ENCODE data around the gene DENND6A.

DENND6A gene

GRCh38 chr3:57727106-57727505 is 34.2 kb upstream of the DENND6A start:
- Histone ChIP-seq H3F3A (ENCODE audit: insufficient read depth) (no peaks in the 10 kb centered on the region), H3K9ac (ENCODE audit: low read length) (no peak overlapping the region), H3K4me2 (ENCODE audit: low read depth, low read length, poor library complexity, severe bottlenecking) (no peak overlapping the region), H3K9me2 (replicated peaks; ENCODE audit: insufficient read depth, low read length) (no peaks in the 10 kb centered on the region), H3K9me3 (ENCODE audit: insufficient read depth, low read length) (no peaks in the 10 kb centered on the region), H2AFZ (ENCODE audit: low read depth, low read length, severe bottlenecking) (no peak overlapping the region), H3K79me2 (ENCODE audit: insufficient read depth, low read length) (no peaks in the 10 kb centered on the region), H3K27ac (ENCODE audit: low read depth, low read length) (no peak overlapping the region), H3K27me3 (ENCODE audit: low read length) (no peaks in the 10 kb centered on the region), H3K4me3 (ENCODE audit: insufficient read depth, low read length, poor library complexity, severe bottlenecking) (no peak overlapping the region), H4K20me1 (ENCODE audit: low read depth, low read length) (no peaks in the 10 kb centered on the region), H3K36me3 (ENCODE audit: low read length) (no peaks in the 10 kb centered on the region)
- no peak for TF ChIP-seq EZH2phosphoT487 (conservative IDR thresholded peaks at IDR 0.05; ENCODE audit: low read length)
- TF ChIP-seq CTCF (IDR thresholded peaks at IDR 0.05; ENCODE audit: insufficient read depth, low read length, poor library complexity, severe bottlenecking): no peak

DNA sequence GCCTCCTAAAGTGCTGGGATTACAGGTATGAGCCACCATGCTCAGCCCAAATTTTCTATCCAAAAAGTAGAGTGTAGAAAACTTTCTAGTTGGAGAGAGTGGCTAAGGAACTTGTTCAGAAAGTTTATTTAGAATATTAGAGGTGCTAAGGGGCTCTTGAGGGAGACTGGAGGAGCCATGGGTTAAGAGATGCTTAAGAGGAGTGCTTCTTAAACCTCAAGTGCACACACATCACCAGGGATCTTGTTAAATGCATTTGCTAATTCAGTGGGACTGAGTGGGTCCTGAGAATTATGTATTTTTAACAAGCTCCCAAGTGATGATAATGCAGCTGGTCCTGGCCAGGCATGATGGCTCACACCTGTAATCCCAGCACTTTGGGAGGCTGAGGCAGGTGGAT is 33.5 kb upstream of the DENND6A start:
- TF ChIP-seq EZH2phosphoT487 (conservative IDR thresholded peaks at IDR 0.05; ENCODE audit: low read length): no peak
- Histone ChIP-seq H3K4me2 (ENCODE audit: low read depth, low read length, poor library complexity, severe bottlenecking) (no peak overlapping the region), H4K20me1 (ENCODE audit: low read depth, low read length) (no peaks in the 10 kb centered on the region), H3K27me3 (ENCODE audit: low read length) (no peaks in the 10 kb centered on the region), H3K9me2 (replicated peaks; ENCODE audit: insufficient read depth, low read length) (no peaks in the 10 kb centered on the region), H3K27ac (ENCODE audit: low read depth, low read length) (no peak overlapping the region), H3K36me3 (ENCODE audit: low read length) (no peaks in the 10 kb centered on the region), H3K9ac (ENCODE audit: low read length) (no peak overlapping the region), H3K9me3 (ENCODE audit: insufficient read depth, low read length) (no peaks in the 10 kb centered on the region), H3K79me2 (ENCODE audit: insufficient read depth, low read length) (no peaks in the 10 kb centered on the region), H2AFZ (ENCODE audit: low read depth, low read length, severe bottlenecking) (no peak overlapping the region), H3F3A (ENCODE audit: insufficient read depth) (no peaks in the 10 kb centered on the region), H3K4me3 (ENCODE audit: insufficient read depth, low read length, poor library complexity, severe bottlenecking) (no peak overlapping the region)

DNA sequence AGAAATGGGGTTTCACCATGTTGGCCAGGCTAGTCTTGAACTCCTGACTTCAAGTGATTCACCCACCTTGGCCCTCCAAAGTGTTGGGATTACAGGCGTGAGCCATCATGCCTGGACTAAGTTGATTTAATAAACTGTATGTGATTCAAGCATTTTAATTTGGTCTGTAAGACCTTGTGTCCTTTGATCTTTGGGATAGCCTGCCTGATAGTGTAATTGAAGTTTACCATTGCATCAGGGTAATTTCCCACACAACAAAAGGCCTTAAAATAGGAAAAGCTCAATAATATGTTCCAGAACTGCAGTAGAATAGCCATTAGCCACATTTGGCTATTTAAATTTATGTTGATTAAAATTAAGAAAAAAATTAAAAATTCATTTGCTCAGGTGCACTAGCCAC is 25.2 kb upstream of the DENND6A start:
- Histone ChIP-seq H3K9me3 (ENCODE audit: insufficient read depth, low read length) (no peaks in the 10 kb centered on the region), H3K36me3 (ENCODE audit: low read length) (no peaks in the 10 kb centered on the region), H4K20me1 (ENCODE audit: low read depth, low read length) (no peaks in the 10 kb centered on the region), H3K4me3 (ENCODE audit: insufficient read depth, low read length, poor library complexity, severe bottlenecking) (no peak overlapping the region), H3K9ac (ENCODE audit: low read length) (no peak overlapping the region), H3K79me2 (ENCODE audit: insufficient read depth, low read length) (no peaks in the 10 kb centered on the region), H3K4me2 (ENCODE audit: low read depth, low read length, poor library complexity, severe bottlenecking) (no peak overlapping the region), H3K27ac (ENCODE audit: low read depth, low read length) (no peak overlapping the region), H3K27me3 (ENCODE audit: low read length) (no peaks in the 10 kb centered on the region), H2AFZ (ENCODE audit: low read depth, low read length, severe bottlenecking) (no peak overlapping the region), H3F3A (ENCODE audit: insufficient read depth) (no peaks in the 10 kb centered on the region), H3K9me2 (replicated peaks; ENCODE audit: insufficient read depth, low read length) (no peaks in the 10 kb centered on the region)
- TF ChIP-seq EZH2phosphoT487 (conservative IDR thresholded peaks at IDR 0.05; ENCODE audit: low read length) (no peak), CTCF (IDR thresholded peaks at IDR 0.05; ENCODE audit: insufficient read depth, low read length, poor library complexity, severe bottlenecking) (no peak)

DNA sequence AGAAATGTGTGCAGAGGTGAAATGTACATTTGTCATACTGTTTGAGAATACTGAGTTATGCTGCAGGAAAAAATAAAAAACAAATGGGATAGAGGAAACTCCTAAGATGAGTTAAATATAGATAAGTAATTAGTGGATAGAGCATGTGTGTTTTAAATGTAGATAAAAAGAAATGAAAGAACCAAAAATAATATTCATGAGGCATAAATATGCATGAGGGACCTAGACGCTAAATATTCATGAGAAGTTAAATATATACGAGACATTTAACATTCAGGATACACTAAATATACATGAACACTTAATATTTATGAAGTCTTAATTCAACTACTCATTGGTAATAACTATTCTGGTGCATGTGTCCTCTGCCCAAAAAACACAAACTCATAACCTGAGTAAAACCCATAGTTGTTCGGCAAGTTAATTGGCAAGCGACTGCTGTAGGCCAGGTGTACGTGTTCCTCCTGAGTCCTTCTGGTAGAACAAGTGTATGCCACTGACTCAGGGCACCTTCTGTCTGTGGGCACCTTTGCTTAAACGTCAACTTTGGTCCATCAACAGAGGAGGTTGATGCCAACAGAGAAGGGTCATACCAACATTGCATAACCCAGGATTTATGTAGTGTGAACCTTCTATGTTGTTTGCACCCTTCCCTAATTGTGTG is 24.5 kb upstream of the DENND6A start:
- Histone ChIP-seq H3K4me2 (ENCODE audit: low read depth, low read length, poor library complexity, severe bottlenecking) (no peak overlapping the region), H3K27me3 (ENCODE audit: low read length) (no peaks in the 10 kb centered on the region), H3K9me2 (replicated peaks; ENCODE audit: insufficient read depth, low read length) (no peaks in the 10 kb centered on the region), H3K27ac (ENCODE audit: low read depth, low read length) (no peak overlapping the region), H3F3A (ENCODE audit: insufficient read depth) (no peaks in the 10 kb centered on the region), H3K36me3 (ENCODE audit: low read length) (no peaks in the 10 kb centered on the region), H4K20me1 (ENCODE audit: low read depth, low read length) (no peaks in the 10 kb centered on the region), H3K4me3 (ENCODE audit: insufficient read depth, low read length, poor library complexity, severe bottlenecking) (no peak overlapping the region), H3K9ac (ENCODE audit: low read length) (no peak overlapping the region), H3K9me3 (ENCODE audit: insufficient read depth, low read length) (no peaks in the 10 kb centered on the region), H2AFZ (ENCODE audit: low read depth, low read length, severe bottlenecking) (no peak overlapping the region), H3K79me2 (ENCODE audit: insufficient read depth, low read length) (no peaks in the 10 kb centered on the region)
- TF ChIP-seq CTCF (IDR thresholded peaks at IDR 0.05; ENCODE audit: insufficient read depth, low read length, poor library complexity, severe bottlenecking): no peak
- TF ChIP-seq EZH2phosphoT487 (conservative IDR thresholded peaks at IDR 0.05; ENCODE audit: low read length): no peak
